Adrenal gland (tissue), 12 donors: Measurements from ENCODE around the gene STAB2. TPM values are rescaled to one million over a fixed set of nuclear protein-coding genes. Genes with fewer than 3 reads are reported as not detected.

Experiments
- DNase-seq, 7 donors: peaks; one replicate each; pipeline ENCODE4 v3.0.0-alpha.2; 2019 to 2020
- H3K27ac ChIP-seq, 5 donors: fragments of 200-600 bp; sonication (generic) in 4 of 5; 1 replicate in 3 of 5; 2 replicates in 2 of 5; pipeline versions ENCODE4 v1.5.1 to v1.8.0; 2016 to 2020; ENCODE audit warnings: mild to moderate bottlenecking in 1 of 5
- H3K27me3 ChIP-seq: fragments of 200-600 bp; 2 replicates; pipeline ENCODE4 v1.8.0; 2021
- H3K36me3 ChIP-seq, 2 donors: fragments of 200-600 bp; replicated peaks in 1 of 2; 1 replicate in 1 of 2; 2 replicates in 1 of 2; pipeline versions ENCODE4 v1.5.1 to v1.8.0; 2018 to 2022
- H3K4me1 ChIP-seq, 2 donors: fragments of 200-600 bp; replicated peaks in 1 of 2; 1 replicate in 1 of 2; 2 replicates in 1 of 2; pipeline versions ENCODE4 v1.5.1 to v1.8.0; 2018 to 2021
- H3K4me3 ChIP-seq, 4 donors: fragments of 200-600 bp; sonication (generic) in 3 of 4; one replicate each; pipeline ENCODE4 v1.5.1; 2016 to 2018
- H3K9me3 ChIP-seq, 3 donors: fragments of 200-600 bp; sonication (generic) in 1 of 3; replicated peaks in 1 of 3; 1 replicate in 2 of 3; 2 replicates in 1 of 3; pipeline versions ENCODE4 v1.5.1 to v1.8.0; 2016 to 2021
- CTCF ChIP-seq, 6 experiments: fragments of 450-650 bp in 4 of 6; fragments of 200-600 bp in 2 of 6; sonication (generic) in 1 of 6; IDR thresholded peaks; 1 replicate in 5 of 6; 2 replicates in 1 of 6; pipeline versions ENCODE4 v1.5.1 to v1.8.0; 2016 to 2021; ENCODE audit warnings: antibody characterized with exemption in 6 of 6, mild to moderate bottlenecking in 2 of 6, moderate library complexity in 1 of 6
- POLR2A ChIP-seq, 2 donors: fragments of 450-650 bp; IDR thresholded peaks; one replicate each; pipeline ENCODE4 v1.6.1; 2017; ENCODE audit warnings: antibody characterized with exemption in 2 of 2, mild to moderate bottlenecking in 2 of 2, moderate library complexity in 1 of 2
- WGBS, 4 donors: extraction: QIAGEN DNeasy Blood & Tissue Kit in 2 of 4; methylation state at CpG; one replicate each; pipeline versions ENCODE4 v1.1.5 to v1.1.7; 2013 to 2017; 5-methylcytosine and 5-hydroxymethylcytosine counted together
- intact Hi-C, 2 donors: fragments of 100-400 bp; cut with DNase I; formaldehyde crosslinking; loops; one replicate each; pipeline versions ENCODE4 v1.14.1 to v1.15.0; 2022 to 2023
- polyA plus RNA-seq, 3 donors: library from polyadenylated mRNA; stranded (reverse); fragments of 200-250 nt in 2 of 3; fragments of 350-450 nt in 1 of 3; fragmentation: Illumina TruSeq in 1 of 3; extraction: RNeasy Lipid Tissue Mini Kit (QIAGEN cat#74804) in 1 of 3; gene quantifications; one replicate each; pipeline ENCODE4 v1.2.3, GENCODE V29; 2013 to 2014
- total RNA-seq, 9 donors: library from RNA; depleted of rRNA in 4 of 9; stranded (reverse); fragments of >200 nt in 4 of 9; fragments of 120-200 nt in 1 of 9; fragmentation: NEBNext Ultra II Directional in 1 of 9; extraction: Animal tissue kit (Norgen Biotek cat#: 25700) in 1 of 9; gene quantifications; one replicate each; pipeline versions ENCODE4 v1.1.0 to v1.2.4, GENCODE V29; 2013 to 2023
- donor health status: healthy with polysubstance abuse.
- donor health status: Bipolar disorder and iron deficiency.
- donor health status: DM: yes; HTN: yes; CAD: no.
- donor health status: DM: no; HTN: no; CAD: no.
- donor health status: DM: no; HTN: no; CAD: no.
- donor health status: DM: yes; HTN: yes; CAD: no.

STAB2 gene
- total and polyA plus RNA-seq, 12 donors = 0.02 to 2.1 (median 0.27) TPM; not detected in 1

GRCh38 chr12:103712216-103712615 lies 125.1 kb downstream of the STAB2 start:
- peak in 2 of 7 donors; percentile 7 to 10 for DNase-seq

GRCh38 chr12:103715494-103715893 lies 128.4 kb downstream of the STAB2 start:
- WGBS, 4 donors = 75 to 97% (median 86%) methylated on average over 4 of the region's 4 CpGs
- H3K4me1 ChIP-seq = no peaks in the 10 kb centered on the region
- TF ChIP-seq POLR2A (IDR thresholded peaks at IDR 0.05) (no peak), CTCF (IDR thresholded peaks at IDR 0.05) (no peak)

More at GRCh38 chr12:103712216-103712615, 125.1 kb downstream of the STAB2 start:
- Histone ChIP-seq H3K4me3 (no peak overlapping the region), H3K27me3 (no peaks in the 10 kb centered on the region), H3K36me3 (no peaks in the 10 kb centered on the region), H3K27ac (no peak overlapping the region), H3K4me1 (no peaks in the 10 kb centered on the region), H3K9me3 (no peaks in the 10 kb centered on the region)
- 70 to 78% methylated on average over 2 of the region's 2 CpGs; no CpG with 5 or more reads in 2 of the 4 donors for WGBS, 4 donors
- intact Hi-C loops = no loop called here
- TF ChIP-seq POLR2A (IDR thresholded peaks at IDR 0.05) (no peak), CTCF (IDR thresholded peaks at IDR 0.05) (no peak)

GRCh38 chr12:103716517-103717196 lies 129.6 kb downstream of the STAB2 start:
- Histone ChIP-seq H3K9me3 (no peaks in the 10 kb centered on the region), H3K4me3 (no peak overlapping the region), H3K27ac (no peak overlapping the region), H3K27me3 (no peaks in the 10 kb centered on the region), H3K36me3 (no peaks in the 10 kb centered on the region), H3K4me1 (no peaks in the 10 kb centered on the region)
- intact Hi-C loops = no loop called here
- DNase-seq = no peak
- 82 to 91% (median 85%) methylated on average over 6 to 8 of the region's 8 CpGs for WGBS, 4 donors
- TF ChIP-seq CTCF (IDR thresholded peaks at IDR 0.05) (no peak), POLR2A (IDR thresholded peaks at IDR 0.05) (no peak)

More at GRCh38 chr12:103715494-103715893, 128.4 kb downstream of the STAB2 start:
- H3K9me3 ChIP-seq = no peaks in the 10 kb centered on the region
- no peaks in the 10 kb centered on the region for H3K27me3 ChIP-seq
- H3K36me3 ChIP-seq = no peaks in the 10 kb centered on the region
- intact Hi-C loops = no loop called here
- no peak for DNase-seq
- H3K27ac ChIP-seq = no peak overlapping the region
- H3K4me3 ChIP-seq = no peak overlapping the region

- intact Hi-C loops = no loop called here
- Histone ChIP-seq H3K36me3 (no peaks in the 10 kb centered on the region), H3K9me3 (no peaks in the 10 kb centered on the region), H3K27me3 (no peaks in the 10 kb centered on the region), H3K4me3 (no peak overlapping the region), H3K4me1 (no peaks in the 10 kb centered on the region), H3K27ac (no peak overlapping the region)
- WGBS, 4 donors = 79 to 89% (median 84%) methylated on average over 8 of the region's 8 CpGs
- TF ChIP-seq CTCF (IDR thresholded peaks at IDR 0.05) = no peak
- TF ChIP-seq POLR2A (IDR thresholded peaks at IDR 0.05) = no peak
- no peak for DNase-seq
These were observed 138.3 kb downstream of the STAB2 start for GRCh38 chr12:103725398-103725797.
